Gastroesophageal sphincter (tissue), 4 donors: ENCODE results near the gene GPC3. TPM values are rescaled to one million over a fixed set of nuclear protein-coding genes. Genes with fewer than 3 reads are reported as not detected.

ENCODE experiments used
- ATAC-seq: fragments of 150-250 bp; one replicate; pipeline ENCODE4 v1.9.1; 2016; ENCODE audit warnings: mild to moderate bottlenecking, moderate library complexity
- H3K27ac ChIP-seq, 4 donors: fragments of 200-600 bp; sonication (generic) in 3 of 4; 1 replicate in 3 of 4; 2 replicates in 1 of 4; pipeline ENCODE4 v1.5.1; 2016 to 2019
- H3K27me3 ChIP-seq: fragments of 200-600 bp; sonication (generic); one replicate; pipeline ENCODE4 v1.5.1; 2019
- H3K36me3 ChIP-seq, 2 donors: fragments of 200-600 bp; sonication (generic); one replicate each; pipeline ENCODE4 v1.5.1; 2019; ENCODE audit warnings: control low read depth in 1 of 2
- H3K4me1 ChIP-seq, 3 donors: fragments of 200-600 bp; sonication (generic); 1 replicate in 2 of 3; 2 replicates in 1 of 3; pipeline ENCODE4 v1.5.1; 2016 to 2019; ENCODE audit warnings: control low read depth in 2 of 3
- H3K4me3 ChIP-seq, 2 donors: fragments of 200-600 bp; sonication (generic); one replicate each; pipeline ENCODE4 v1.5.1; 2019; ENCODE audit warnings: mild to moderate bottlenecking in 1 of 2, moderate library complexity in 1 of 2
- H3K9me3 ChIP-seq, 3 donors: fragments of 200-600 bp; sonication (generic); one replicate each; pipeline ENCODE4 v1.5.1; 2017 to 2019; ENCODE audit warnings: control low read depth in 2 of 3
- EP300 ChIP-seq: sonication (generic); formaldehyde crosslinking; IDR thresholded peaks from one replicate; pipeline ENCODE4 v1.6.1; 2017; ENCODE audit warnings: antibody characterized with exemption, mild to moderate bottlenecking
- POLR2A ChIP-seq, 2 donors: fragments of 450-650 bp; IDR thresholded peaks; one replicate each; pipeline ENCODE4 v1.6.1; 2017; ENCODE audit warnings: antibody characterized with exemption in 2 of 2, mild to moderate bottlenecking in 2 of 2, moderate library complexity in 1 of 2
- POLR2AphosphoS5 ChIP-seq: sonication (generic); formaldehyde crosslinking; IDR thresholded peaks from one replicate; pipeline ENCODE4 v1.6.1; 2017; ENCODE audit warnings: antibody characterized with exemption
- WGBS, 2 donors: methylation state at CpG; one replicate each; pipeline ENCODE4 v1.1.5; 2018; ENCODE audit warnings: low coverage in 1 of 2; 5-methylcytosine and 5-hydroxymethylcytosine counted together
- total RNA-seq, 4 donors: library from RNA; depleted of rRNA; stranded (reverse); fragments of >200 nt; gene quantifications; one replicate each; pipeline ENCODE4 v1.1.0, GENCODE V29; 2016
- TF ChIP-seq, protein P1 (sequence below), 4 experiments: fragments of 200-600 bp in 2 of 4; fragments of 450-650 bp in 2 of 4; sonication (generic) in 1 of 4; IDR thresholded peaks; one replicate each; pipeline ENCODE4 v1.5.1; 2017 to 2019; ENCODE audit warnings: antibody characterized with exemption in 4 of 4, mild to moderate bottlenecking in 2 of 4, moderate library complexity in 2 of 4

GPC3 gene
- total RNA-seq, 4 donors from 2014 or later = 5.8 to 19.7 (median 14.9) TPM

DNA sequence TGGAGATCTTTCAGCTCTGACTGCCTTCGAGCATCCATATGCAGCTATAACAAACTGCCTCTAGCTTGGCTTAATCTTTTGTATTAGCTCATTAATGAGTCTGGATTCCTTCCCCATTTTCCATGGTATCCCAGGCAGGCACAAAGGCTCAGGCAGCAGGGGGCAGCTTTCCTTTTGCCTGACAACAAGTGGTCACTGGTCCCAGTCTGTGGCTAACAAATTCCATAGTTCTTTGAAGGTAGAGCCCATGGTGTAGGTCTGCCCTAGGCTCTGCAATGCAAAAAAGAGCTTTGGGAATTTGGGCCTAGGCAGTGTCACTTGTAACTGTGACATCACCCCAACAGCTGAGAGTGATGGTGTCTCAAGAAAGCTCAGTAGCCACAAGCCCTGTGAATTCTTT, 335.7 kb downstream of the GPC3 start:
- Histone ChIP-seq H3K27ac (no peak overlapping the region), H3K9me3 (no peaks in the 10 kb centered on the region), H3K4me3 (no peak overlapping the region), H3K36me3 (no peaks in the 10 kb centered on the region), H3K27me3 (no peaks in the 10 kb centered on the region), H3K4me1 (peaks cover 0 to 13% (median 0%) of the 10 kb centered on the region in 3 donors)
- TF ChIP-seq POLR2AphosphoS5 (no peak), POLR2A (IDR thresholded peaks at IDR 0.05) (no peak), EP300 (no peak)
- TF ChIP-seq, protein P1, sequence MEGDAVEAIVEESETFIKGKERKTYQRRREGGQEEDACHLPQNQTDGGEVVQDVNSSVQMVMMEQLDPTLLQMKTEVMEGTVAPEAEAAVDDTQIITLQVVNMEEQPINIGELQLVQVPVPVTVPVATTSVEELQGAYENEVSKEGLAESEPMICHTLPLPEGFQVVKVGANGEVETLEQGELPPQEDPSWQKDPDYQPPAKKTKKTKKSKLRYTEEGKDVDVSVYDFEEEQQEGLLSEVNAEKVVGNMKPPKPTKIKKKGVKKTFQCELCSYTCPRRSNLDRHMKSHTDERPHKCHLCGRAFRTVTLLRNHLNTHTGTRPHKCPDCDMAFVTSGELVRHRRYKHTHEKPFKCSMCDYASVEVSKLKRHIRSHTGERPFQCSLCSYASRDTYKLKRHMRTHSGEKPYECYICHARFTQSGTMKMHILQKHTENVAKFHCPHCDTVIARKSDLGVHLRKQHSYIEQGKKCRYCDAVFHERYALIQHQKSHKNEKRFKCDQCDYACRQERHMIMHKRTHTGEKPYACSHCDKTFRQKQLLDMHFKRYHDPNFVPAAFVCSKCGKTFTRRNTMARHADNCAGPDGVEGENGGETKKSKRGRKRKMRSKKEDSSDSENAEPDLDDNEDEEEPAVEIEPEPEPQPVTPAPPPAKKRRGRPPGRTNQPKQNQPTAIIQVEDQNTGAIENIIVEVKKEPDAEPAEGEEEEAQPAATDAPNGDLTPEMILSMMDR (IDR thresholded peaks at IDR 0.05) = no peak
- 67 to 100% methylated on average over 1 of the region's 1 CpG for WGBS, 2 donors
- no peak for ATAC-seq

GRCh38 chrX:133648594-133648993, 336.8 kb downstream of the GPC3 start:
- Histone ChIP-seq H3K27ac (no peak overlapping the region), H3K36me3 (no peaks in the 10 kb centered on the region), H3K27me3 (no peaks in the 10 kb centered on the region), H3K4me3 (no peak overlapping the region), H3K9me3 (no peaks in the 10 kb centered on the region), H3K4me1 (peaks cover 0 to 13% (median 0%) of the 10 kb centered on the region in 3 donors)
- WGBS, 2 donors = 60 to 69% methylated on average over 3 of the region's 4 CpGs
- TF ChIP-seq, protein P1 (IDR thresholded peaks at IDR 0.05) = no peak
- TF ChIP-seq POLR2AphosphoS5 = no peak
- no peak for TF ChIP-seq POLR2A (IDR thresholded peaks at IDR 0.05)
- no peak for TF ChIP-seq EP300
- no peak for ATAC-seq

DNA sequence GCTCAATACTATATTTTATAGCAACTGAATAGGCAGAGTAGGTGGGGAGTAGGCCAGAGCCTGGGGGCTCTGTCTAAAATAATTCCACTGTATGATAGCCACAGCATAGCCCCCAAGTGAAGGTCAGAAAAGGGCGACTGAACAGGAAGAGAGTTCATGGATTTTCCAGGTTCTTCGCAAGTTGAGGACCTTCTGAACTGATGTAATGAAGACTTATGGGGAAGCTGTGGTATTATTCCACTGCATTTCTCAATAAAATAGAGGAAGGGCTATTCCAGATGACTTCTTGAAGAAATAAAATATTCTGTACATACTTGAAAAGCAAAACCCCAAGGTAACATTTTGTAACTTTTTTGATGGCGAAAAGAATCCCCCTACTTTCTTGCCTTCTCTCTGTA, 338.7 kb downstream of the GPC3 start:
- no peak for ATAC-seq
- Histone ChIP-seq H3K27me3 (no peaks in the 10 kb centered on the region), H3K27ac (peak overlapping the region in 2 of 4 donors; percentile 24 to 27), H3K36me3 (no peaks in the 10 kb centered on the region), H3K4me1 (peaks cover 0 to 13% (median 0%) of the 10 kb centered on the region in 3 donors), H3K9me3 (no peaks in the 10 kb centered on the region), H3K4me3 (no peak overlapping the region)
- WGBS, 2 donors = 88 to 92% methylated on average over 1 to 3 of the region's 3 CpGs
- TF ChIP-seq POLR2AphosphoS5 = no peak

GRCh38 chrX:133645977-133646718, 339.2 kb downstream of the GPC3 start:
- Histone ChIP-seq H3K36me3 (no peaks in the 10 kb centered on the region), H3K27me3 (no peaks in the 10 kb centered on the region), H3K9me3 (no peaks in the 10 kb centered on the region), H3K4me3 (no peak overlapping the region), H3K4me1 (peaks cover 0 to 13% (median 0%) of the 10 kb centered on the region in 3 donors), H3K27ac (peak overlapping the region in 2 of 4 donors; percentile 24 to 27)
- WGBS, 2 donors = 47 to 53% methylated on average over 3 to 4 of the region's 5 CpGs
- ATAC-seq = peak; percentile 85
- TF ChIP-seq, protein P1 (IDR thresholded peaks at IDR 0.05) = no peak
- TF ChIP-seq POLR2A (IDR thresholded peaks at IDR 0.05) = no peak
- no peak for TF ChIP-seq POLR2AphosphoS5
- TF ChIP-seq EP300 = no peak

GRCh38 chrX:133645256-133645655, 340.1 kb downstream of the GPC3 start:
- no peak overlapping the region for H3K4me3 ChIP-seq
- no peak for ATAC-seq
- H3K27ac ChIP-seq = no peak overlapping the region
- 63 to 70% methylated on average over 2 to 6 of the region's 6 CpGs for WGBS, 2 donors
- H3K27me3 ChIP-seq = no peaks in the 10 kb centered on the region
- TF ChIP-seq POLR2AphosphoS5 (no peak), EP300 (no peak), POLR2A (IDR thresholded peaks at IDR 0.05) (no peak)
- TF ChIP-seq, protein P1 (IDR thresholded peaks at IDR 0.05) = no peak
- H3K9me3 ChIP-seq = no peaks in the 10 kb centered on the region
- H3K36me3 ChIP-seq = no peaks in the 10 kb centered on the region
- peaks cover 0 to 16% (median 0%) of the 10 kb centered on the region in 3 donors for H3K4me1 ChIP-seq
